GM21825 (cell line): ENCODE data around the gene BCAS3.

ENCODE experiments used
- ATAC-seq: cut with Tn5 transposase; IDR thresholded peaks from one replicate; pipeline ENCODE4 v1.9.1; 2021; ENCODE audit warnings: mild to moderate bottlenecking, moderate library complexity; ENCODE audit not compliant: unreplicated experiment

Gene BCAS3

GRCh38 chr17:61368049-61368831 is 690.6 kb downstream of the BCAS3 start:
- ATAC-seq, result no peak

GRCh38 chr17:61368832-61369450 is 691.3 kb downstream of the BCAS3 start:
- ATAC-seq, result no peak

GRCh38 chr17:61369751-61370150 is 692.1 kb downstream of the BCAS3 start:
- no peak for ATAC-seq

- ATAC-seq, result no peak
These were observed 693.5 kb downstream of the BCAS3 start for GRCh38 chr17:61371179-61371578.

GRCh38 chr17:61371606-61372005 is 694.0 kb downstream of the BCAS3 start:
- no peak for ATAC-seq

- ATAC-seq, result no peak
These were observed 694.8 kb downstream of the BCAS3 start for GRCh38 chr17:61372436-61372835.

- ATAC-seq, result no peak
These were observed 699.5 kb downstream of the BCAS3 start for GRCh38 chr17:61376931-61377838.

GRCh38 chr17:61378658-61379456 is 701.2 kb downstream of the BCAS3 start:
- no peak for ATAC-seq

GRCh38 chr17:61379457-61380216 is 702.0 kb downstream of the BCAS3 start:
- no peak for ATAC-seq

GRCh38 chr17:61380217-61380835 is 702.7 kb downstream of the BCAS3 start:
- ATAC-seq, result no peak

- ATAC-seq, result no peak
These were observed 703.3 kb downstream of the BCAS3 start for GRCh38 chr17:61380836-61381525.

- no peak for ATAC-seq
These were observed 703.9 kb downstream of the BCAS3 start for GRCh38 chr17:61381537-61381936.

GRCh38 chr17:61382796-61383688 is 705.4 kb downstream of the BCAS3 start:
- ATAC-seq, result no peak

GRCh38 chr17:61383689-61384201 is 706.1 kb downstream of the BCAS3 start:
- no peak for ATAC-seq

GRCh38 chr17:61384354-61384691 is 706.7 kb downstream of the BCAS3 start:
- ATAC-seq, result no peak

GRCh38 chr17:61384692-61385576 is 707.3 kb downstream of the BCAS3 start:
- ATAC-seq, result no peak
